Activated effector memory CD4-positive, alpha-beta T cell treated with Interleukin-2 at 50 U/mL for 16 hours (primary cell): ENCODE measurements around the gene BCL2L14.
"Not testable (repeated sequence)": the region's sequence is repeated elsewhere in the genome, so short reads cannot be mapped to it uniquely, and the experiment has no call there.

Experiments
- DNase-seq: peaks from one replicate; pipeline ENCODE4 v3.0.0-alpha.2; 2020

Gene BCL2L14

DNA sequence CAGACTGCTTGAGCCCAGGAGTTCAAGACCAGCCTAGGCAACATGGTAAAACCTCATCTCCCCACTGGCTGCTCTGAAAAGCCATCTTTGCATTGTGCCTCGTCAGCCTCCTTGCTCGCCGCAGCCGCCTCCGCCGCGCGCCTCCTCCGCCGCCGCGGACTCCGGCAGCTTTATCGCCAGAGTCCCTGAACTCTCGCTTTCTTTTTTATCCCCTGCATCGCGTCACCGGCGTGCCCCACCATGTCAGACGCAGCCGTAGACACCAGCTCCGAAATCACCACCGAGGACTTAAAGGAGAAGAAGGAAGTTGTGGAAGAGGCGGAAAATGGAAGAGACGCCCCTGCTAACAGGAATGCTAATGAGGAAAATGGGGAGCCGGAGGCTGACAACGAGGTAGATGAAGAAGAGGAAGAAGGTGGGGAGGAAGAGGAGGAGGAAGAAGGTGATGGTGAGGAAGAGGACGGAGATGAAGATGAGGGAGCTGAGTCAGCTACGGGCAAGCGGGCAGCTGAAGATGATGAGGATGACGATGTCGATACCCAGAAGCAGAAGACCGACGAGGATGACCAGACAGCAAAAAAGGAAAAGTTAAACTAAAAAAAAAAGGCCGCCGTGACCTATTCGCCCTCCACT, 40.3 kb downstream of the BCL2L14 start:
- not testable (repeated sequence) for DNase-seq

DNA sequence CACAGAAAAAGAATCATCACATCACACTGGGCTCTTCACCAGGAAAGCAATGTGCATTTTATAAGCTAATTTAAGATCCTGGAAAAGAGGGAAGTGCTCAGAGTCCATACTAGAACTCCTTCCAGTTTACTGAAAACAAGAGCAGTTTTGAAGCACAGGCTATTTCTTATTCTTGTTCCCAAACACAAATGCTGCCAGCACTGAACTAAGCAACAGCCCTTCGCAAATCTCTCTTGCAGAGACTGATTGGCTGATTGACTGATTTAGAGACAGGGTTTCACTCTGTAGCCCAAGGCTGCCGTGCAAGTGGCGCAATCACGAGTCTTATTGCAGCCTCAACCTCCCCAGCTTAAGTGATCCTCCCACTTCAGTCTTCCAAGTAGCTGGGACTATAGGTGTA, 44.8 kb downstream of the BCL2L14 start:
- no peak for DNase-seq

DNA sequence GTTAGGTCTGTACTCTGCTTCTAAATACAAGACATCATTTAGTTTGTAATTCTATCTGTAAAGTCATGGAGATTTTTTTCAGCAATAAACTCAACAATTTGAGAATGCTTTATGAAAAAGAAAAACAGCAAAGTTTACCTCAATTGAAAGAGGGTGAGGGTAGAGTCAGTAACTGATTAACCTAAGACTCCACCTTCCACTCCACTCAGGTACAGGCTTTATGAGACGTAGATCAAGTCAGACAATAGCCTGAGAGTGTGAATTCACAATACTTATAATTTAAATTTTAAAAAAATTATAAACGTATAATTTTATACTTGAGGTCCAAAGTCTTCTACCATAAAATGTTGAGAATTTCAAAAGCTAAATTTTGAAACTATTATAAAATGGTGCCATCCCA, 45.9 kb downstream of the BCL2L14 start:
- DNase-seq: no peak

DNA sequence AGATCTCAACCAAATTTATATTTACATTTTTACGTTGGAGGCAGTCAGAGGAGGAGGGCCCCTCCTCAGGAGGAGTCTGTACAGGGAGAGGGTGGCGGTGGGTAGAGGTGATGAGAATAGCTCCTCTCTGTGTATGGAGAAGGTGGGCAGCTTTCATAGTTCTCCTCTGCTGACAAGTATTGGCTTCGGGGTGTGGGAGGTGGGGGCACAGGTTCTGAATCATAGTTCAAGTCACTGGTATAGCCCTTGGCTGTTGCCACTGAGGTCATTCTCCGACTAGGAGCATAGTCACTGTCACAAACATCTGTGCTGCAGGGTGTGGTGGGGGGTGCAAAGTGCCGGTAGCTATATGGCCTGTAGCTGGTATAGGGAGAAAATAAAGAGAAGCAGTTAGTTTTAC, 50.3 kb downstream of the BCL2L14 start:
- no peak for DNase-seq

DNA sequence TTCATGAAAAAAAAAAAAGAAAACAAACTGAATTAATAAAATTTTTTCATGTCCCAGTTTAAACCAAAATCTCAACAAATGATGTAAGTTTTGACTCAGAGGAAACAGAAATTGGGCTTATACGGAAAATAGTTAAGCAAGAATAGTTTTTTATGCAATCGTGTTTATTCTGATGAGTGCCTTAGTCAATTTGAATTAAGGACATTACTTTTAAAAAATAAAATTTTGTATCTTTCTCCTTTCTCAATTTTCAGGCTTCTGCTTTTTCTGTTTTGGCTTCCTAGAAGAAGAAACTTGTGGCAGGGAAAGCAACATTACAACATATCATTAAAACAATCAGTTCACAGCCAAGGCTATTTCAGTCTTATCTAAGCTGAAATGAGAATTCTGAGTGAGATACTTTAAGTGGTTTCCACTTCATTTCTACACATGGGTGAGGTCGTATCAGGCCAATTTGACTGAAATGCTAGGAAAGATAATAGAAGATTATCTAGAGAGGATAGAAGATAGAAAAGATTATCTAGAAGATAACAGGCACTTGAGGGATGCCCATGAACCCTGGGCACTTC, 52.4 kb downstream of the BCL2L14 start:
- no peak for DNase-seq

DNA sequence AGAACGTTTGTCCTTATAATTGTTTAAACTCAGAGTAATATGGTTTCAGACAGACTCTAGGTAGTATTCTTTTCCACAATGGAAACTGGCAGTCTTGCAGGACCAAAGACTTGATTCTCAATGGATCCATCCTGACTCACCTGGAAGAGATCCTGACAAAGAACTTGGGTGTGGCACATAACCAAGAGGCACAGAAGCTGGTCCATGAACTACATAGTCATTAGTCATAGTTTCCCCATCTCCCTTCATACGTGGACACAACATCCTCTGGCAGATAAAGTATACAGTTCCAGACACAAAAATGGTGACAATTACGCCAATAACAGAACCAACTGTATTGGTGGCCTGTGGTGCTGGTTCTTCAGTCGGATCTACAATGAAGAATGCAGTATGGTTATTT, 55.8 kb downstream of the BCL2L14 start:
- no peak for DNase-seq

DNA sequence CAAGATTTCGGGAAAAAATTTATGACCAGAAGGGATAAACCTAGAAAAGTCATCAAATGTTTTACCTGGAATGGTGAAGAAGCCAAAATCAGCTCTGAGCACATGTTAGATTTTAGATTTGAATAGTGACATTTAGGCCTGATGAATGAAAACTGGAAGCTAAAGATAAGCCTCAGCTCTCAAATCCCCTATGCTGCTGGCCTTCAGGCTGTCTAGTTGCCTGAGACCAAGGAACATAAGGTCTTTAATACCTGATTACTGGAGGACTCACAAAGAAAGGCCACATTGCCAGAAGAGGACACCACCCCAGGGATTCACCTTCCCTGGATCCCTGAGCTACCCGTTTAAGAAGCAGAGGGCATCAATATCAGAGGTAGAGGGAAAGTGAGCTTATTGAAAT, 56.6 kb downstream of the BCL2L14 start:
- DNase-seq: no peak

DNA sequence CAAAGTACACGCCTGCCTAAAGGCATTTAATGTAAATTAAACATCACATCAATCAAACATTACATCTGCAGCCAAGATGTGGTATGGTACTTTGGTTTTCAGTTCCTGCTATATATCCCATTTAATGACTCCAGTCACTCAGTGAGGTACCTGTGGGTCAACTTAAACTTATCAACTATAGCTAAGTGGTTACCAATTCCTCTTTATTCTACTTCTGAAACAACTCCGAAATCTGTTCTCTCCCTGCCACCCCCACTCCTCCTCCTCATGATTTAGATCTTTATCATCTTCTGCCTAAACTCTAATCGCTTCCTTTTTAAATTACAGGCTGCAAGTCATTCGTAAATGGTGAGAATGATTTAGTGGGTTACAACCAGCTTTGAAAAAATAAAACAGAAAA, 57.9 kb downstream of the BCL2L14 start:
- no peak for DNase-seq

DNA sequence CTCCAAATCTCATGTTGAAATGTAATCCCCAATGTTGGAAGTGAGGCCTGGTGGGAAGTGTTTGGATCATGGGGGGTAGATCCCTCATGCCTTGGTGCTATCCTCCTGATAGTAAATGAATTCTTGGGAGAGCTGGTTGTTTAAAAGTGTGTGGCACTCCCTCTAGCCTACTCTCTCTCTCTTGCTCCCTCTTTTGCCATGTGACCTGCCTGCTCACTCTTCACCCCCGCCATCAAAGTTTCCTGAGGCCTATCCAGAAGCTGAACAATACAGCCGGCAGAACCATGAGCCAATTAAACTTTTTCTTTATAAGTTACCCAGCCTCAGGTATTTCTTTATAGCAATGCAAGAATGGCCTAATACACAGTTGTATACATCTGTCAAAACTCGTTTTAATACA, 62.5 kb downstream of the BCL2L14 start:
- no peak for DNase-seq

DNA sequence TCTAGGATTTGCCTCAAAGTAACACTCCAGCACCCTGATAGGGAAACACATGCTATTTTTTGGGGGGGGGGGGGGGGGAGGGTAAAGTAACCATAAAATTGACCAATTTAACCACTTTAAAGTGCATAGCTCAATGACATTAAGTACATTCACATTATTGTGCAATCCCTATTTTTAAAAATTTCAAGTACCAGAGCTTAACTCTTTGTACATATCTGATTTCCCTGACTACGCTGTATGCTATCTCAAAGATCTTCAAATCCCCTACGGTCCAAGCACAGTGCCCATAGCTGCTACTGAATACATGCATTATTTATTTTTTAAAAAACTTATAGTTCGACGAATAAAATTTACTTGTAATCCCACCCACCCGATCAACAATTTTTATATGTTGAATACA, 63.0 kb downstream of the BCL2L14 start:
- DNase-seq: no peak

DNA sequence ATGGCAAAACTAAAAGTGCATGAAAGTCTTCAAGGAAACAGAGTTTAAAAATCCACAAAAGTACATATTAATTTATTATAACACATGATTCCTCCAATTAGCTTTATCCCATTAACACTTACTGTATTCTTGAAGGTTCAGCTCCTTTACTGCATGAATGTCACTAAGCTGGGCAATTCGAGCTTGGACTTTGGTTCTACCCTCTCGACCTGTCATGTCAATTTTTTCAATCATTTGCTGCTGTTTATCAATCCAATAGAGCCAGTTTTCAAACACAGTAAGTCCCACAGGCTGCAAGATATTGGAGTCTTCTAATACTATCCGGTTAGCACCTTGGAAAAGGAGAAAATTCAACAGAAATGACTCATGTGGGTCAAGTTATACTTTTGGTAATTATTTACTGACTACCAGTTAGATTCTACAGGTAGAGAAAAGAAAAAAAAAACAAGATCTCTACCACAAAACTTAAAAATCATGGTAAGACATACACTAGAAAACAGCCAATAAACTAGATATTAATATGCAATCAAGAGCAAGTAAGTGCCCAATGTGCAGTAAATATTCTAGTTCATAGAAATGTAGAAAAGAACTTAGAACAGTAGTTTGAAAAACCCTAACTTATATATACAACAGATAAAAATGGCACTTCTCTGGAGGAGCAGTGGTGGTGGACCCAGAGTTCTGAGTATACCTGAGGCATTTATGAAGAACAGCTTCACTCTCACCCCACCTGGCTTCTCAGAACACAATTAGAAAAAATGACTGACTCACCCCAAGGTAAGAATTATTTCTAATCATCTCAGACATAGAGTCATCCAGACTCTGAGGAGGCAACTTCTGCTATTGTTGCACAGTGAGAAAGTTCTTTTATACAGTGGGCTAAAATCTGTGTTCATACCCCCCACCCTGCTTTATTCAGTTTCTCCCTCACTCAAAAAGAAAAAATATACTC, 67.7 kb downstream of the BCL2L14 start:
- no peak for DNase-seq

DNA sequence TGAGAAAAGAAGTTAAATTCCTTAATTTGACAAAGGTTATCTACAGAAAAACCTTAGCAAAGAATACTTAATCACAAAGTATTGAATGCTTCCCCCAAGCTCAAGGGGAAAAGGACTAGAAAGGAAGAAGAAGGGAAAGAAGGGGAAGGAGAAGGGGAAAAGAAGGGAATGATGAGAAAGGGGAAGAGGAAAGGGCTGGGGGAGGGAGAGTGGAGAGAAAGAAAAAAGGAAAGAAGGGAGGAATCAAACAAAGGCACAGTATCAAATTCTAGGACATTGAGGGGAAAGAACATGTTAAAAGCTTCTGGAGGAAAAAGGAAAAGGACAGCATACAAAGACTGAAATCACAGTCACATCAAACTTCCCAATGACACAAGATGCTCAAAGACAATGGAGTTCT, 70.3 kb downstream of the BCL2L14 start:
- DNase-seq: no peak

DNA sequence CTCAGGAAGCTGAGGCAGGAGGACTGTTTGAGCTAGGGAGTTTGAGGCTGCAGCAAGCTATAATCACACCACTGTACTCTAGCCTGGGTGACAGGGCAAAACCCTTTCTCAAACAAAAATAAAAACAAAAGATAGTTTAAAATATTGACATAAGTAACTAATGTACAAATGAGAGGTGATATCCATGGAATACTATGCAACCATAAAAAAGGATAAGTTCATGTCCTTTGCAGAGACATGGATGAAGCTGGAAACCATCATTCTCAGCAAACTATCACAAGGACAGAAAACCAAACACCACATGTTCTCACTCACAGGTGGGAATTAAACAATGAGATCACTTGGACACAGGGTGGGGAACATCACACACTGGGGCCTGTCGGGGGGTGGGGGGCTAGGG, 73.8 kb downstream of the BCL2L14 start:
- not testable (repeated sequence) for DNase-seq

DNA sequence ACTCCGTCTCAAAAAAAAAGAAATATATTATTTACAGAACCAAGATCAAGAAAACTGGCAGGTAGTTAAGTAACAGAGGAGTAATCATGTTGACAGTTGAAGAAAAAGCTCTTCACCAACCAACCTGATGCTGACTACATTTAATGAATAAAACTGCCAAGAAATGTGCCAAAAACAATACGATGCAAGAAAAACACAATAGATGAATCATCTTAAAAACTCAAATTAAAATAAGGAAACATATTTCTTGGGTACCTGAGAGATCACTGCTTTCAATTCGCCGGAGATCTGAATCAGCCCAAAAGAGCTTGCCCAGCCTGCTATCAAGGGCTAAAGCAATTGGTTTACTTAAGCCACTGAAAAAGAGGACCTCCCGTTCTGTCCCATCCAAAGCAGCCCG, 76.4 kb downstream of the BCL2L14 start:
- no peak for DNase-seq
